ENCODE data around the gene MRPL9.
A peak's percentile ranks its signal among the peaks of the same experiment; 100 is the strongest.

- TF ChIP-seq, protein P1, sequence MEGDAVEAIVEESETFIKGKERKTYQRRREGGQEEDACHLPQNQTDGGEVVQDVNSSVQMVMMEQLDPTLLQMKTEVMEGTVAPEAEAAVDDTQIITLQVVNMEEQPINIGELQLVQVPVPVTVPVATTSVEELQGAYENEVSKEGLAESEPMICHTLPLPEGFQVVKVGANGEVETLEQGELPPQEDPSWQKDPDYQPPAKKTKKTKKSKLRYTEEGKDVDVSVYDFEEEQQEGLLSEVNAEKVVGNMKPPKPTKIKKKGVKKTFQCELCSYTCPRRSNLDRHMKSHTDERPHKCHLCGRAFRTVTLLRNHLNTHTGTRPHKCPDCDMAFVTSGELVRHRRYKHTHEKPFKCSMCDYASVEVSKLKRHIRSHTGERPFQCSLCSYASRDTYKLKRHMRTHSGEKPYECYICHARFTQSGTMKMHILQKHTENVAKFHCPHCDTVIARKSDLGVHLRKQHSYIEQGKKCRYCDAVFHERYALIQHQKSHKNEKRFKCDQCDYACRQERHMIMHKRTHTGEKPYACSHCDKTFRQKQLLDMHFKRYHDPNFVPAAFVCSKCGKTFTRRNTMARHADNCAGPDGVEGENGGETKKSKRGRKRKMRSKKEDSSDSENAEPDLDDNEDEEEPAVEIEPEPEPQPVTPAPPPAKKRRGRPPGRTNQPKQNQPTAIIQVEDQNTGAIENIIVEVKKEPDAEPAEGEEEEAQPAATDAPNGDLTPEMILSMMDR (IDR thresholded peaks at IDR 0.05), result no peak
- TF ChIP-seq EZH2phosphoT487 (IDR thresholded peaks at IDR 0.05), result no peak
- TF ChIP-seq EZH2 (IDR thresholded peaks at IDR 0.05), result peak; percentile 79
Measured at GRCh38 chr1:151720974-151721787, 42.1 kb downstream of the MRPL9 start, which contains the start of gene RIIAD1.
